Neural progenitor cell (in vitro differentiated cells): ENCODE measurements around the gene NFIX. TPM values are rescaled to one million over a fixed set of nuclear protein-coding genes. Genes with fewer than 3 reads are reported as not detected.
A peak's percentile ranks its signal among the peaks of the same experiment; 100 is the strongest.

Source experiments
- DNase-seq: peaks from one replicate; pipeline ENCODE4 v3.0.0-alpha.2; 2016; ENCODE audit warnings: low spot score
- H2AFZ ChIP-seq: fragments of 200-600 bp; sonication (generic); replicated peaks from 2 replicates; pipeline ENCODE4 v1.6.1; 2016; ENCODE audit warnings: antibody characterized with exemption
- H3F3A ChIP-seq: fragments of 200-600 bp; sonication (generic); 2 replicates; pipeline ENCODE4 v1.6.1; 2016; ENCODE audit warnings: antibody characterized with exemption, low read depth
- H3K27ac ChIP-seq: fragments of 200-600 bp; sonication (generic); 2 replicates; pipeline ENCODE4 v1.5.1; 2016; ENCODE audit warnings: mild to moderate bottlenecking
- H3K27me3 ChIP-seq: fragments of 200-600 bp; sonication (generic); 2 replicates; pipeline ENCODE4 v1.6.1; 2016; ENCODE audit warnings: mild to moderate bottlenecking, moderate library complexity
- H3K36me3 ChIP-seq: fragments of 200-600 bp; sonication (generic); 2 replicates; pipeline ENCODE4 v1.5.1; 2016
- H3K4me1 ChIP-seq: fragments of 200-600 bp; sonication (generic); 2 replicates; pipeline ENCODE4 v1.6.1; 2016; ENCODE audit warnings: mixed run types
- H3K4me2 ChIP-seq: fragments of 200-600 bp; sonication (generic); 2 replicates; pipeline ENCODE4 v1.6.1; 2016
- H3K4me3 ChIP-seq: fragments of 200-600 bp; sonication (generic); 2 replicates; pipeline ENCODE4 v1.5.1; 2016
- H3K79me2 ChIP-seq: fragments of 200-600 bp; sonication (generic); 2 replicates; pipeline ENCODE4 v1.6.1; 2016; ENCODE audit warnings: low read depth
- H3K9ac ChIP-seq: fragments of 200-600 bp; sonication (generic); 2 replicates; pipeline ENCODE4 v1.6.1; 2016
- H3K9me3 ChIP-seq: fragments of 200-600 bp; sonication (generic); 2 replicates; pipeline ENCODE4 v1.5.1; 2016; ENCODE audit warnings: low read depth
- H4K20me1 ChIP-seq: fragments of 200-600 bp; sonication (generic); 2 replicates; pipeline ENCODE4 v1.6.1; 2016; ENCODE audit warnings: low read depth
- H3K27ac Mint-ChIP-seq: 3 replicates; pipeline ENCODE4 v1.8.0; 2021; ENCODE audit warnings: mixed read lengths
- H3K27me3 Mint-ChIP-seq: 2 replicates; pipeline ENCODE4 v1.8.0; 2022; ENCODE audit warnings: low read depth, mild to moderate bottlenecking, inconsistent platforms, moderate library complexity, mixed read lengths; ENCODE audit not compliant: insufficient read depth
- H3K36me3 Mint-ChIP-seq: 3 replicates; pipeline ENCODE4 v1.8.0; 2021; ENCODE audit warnings: mixed read lengths
- H3K4me1 Mint-ChIP-seq: 3 replicates; pipeline ENCODE4 v1.8.0; 2021; ENCODE audit warnings: mixed read lengths
- H3K4me3 Mint-ChIP-seq: 3 replicates; pipeline ENCODE4 v1.8.0; 2021; ENCODE audit warnings: mild to moderate bottlenecking, moderate library complexity, mixed read lengths
- H3K9me3 Mint-ChIP-seq: 3 replicates; pipeline ENCODE4 v1.8.0; 2020; ENCODE audit warnings: mixed read lengths
- EZH2 ChIP-seq: fragments of 200-600 bp; sonication (generic); IDR thresholded peaks from 2 replicates; pipeline ENCODE4 v1.6.1; 2017; ENCODE audit warnings: antibody characterized with exemption, mild to moderate bottlenecking, moderate library complexity
- EZH2phosphoT487 ChIP-seq: fragments of 200-600 bp; sonication (generic); IDR thresholded peaks from 2 replicates; pipeline ENCODE4 v1.6.1; 2017; ENCODE audit warnings: antibody characterized with exemption
- total RNA-seq: library from RNA; depleted of rRNA; stranded (reverse); fragments of >200 nt; gene quantifications from 2 replicates; pipeline ENCODE4 v1.2.3, GENCODE V29; 2015; ENCODE audit warnings: low replicate concordance
- TF ChIP-seq, protein P1 (sequence below): fragments of 200-600 bp; sonication (generic); IDR thresholded peaks from 2 replicates; pipeline ENCODE4 v1.5.1; 2017; ENCODE audit warnings: antibody characterized with exemption, mild to moderate bottlenecking

NFIX gene
- total RNA-seq, 1 donor from 2014 or later = 0.06 TPM

DNA sequence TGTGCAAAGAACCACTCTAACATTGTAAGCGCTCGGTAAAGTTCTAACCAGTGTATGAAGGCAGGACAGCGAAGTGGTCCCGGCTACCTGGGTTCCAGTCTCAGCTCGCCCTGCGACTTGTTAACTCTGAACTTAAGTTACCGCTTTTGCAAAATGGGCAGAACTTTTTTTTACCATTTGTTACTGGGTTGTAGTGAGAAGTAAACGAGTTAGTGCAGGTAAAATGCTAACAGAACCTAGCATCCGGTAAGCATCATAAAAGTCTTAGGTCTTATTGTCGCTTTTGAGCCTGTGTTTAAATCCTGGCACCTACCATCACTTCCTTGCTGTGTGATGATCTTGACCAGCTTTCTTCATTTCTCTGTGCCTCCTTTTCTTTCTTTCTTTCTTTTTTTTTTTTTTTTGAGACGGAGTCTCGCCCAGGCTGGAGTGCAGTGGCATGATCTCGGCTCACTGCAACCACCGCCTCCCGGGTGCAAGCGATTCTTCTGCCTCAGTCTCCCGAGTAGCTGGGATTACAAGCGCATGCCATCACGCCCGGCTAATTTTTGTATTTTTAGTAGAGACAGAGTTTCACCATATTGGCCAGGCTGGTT, 122.0 kb downstream of the NFIX start:
- H3K36me3 ChIP-seq = no peaks in the 10 kb centered on the region
- no peaks in the 10 kb centered on the region for H3K9me3 ChIP-seq
- H3K27ac Mint-ChIP-seq = peak overlapping the region; percentile 95
- H3K4me3 Mint-ChIP-seq = peak overlapping the region; percentile 99
- DNase-seq = no peak
- peaks cover 22% of the 10 kb centered on the region for H3K4me1 ChIP-seq
- H3F3A ChIP-seq = peaks cover 14% of the 10 kb centered on the region
- H3K9ac ChIP-seq = no peak overlapping the region
- peak overlapping the region; percentile 63 for H3K4me3 ChIP-seq
- peaks cover 39% of the 10 kb centered on the region for H4K20me1 ChIP-seq
- peaks cover 45% of the 10 kb centered on the region for H3K4me1 Mint-ChIP-seq
- H3K27ac ChIP-seq = no peak overlapping the region
- H3K9me3 Mint-ChIP-seq = no peaks in the 10 kb centered on the region
- H3K79me2 ChIP-seq = peaks cover 65% of the 10 kb centered on the region
- H3K27me3 ChIP-seq = no peaks in the 10 kb centered on the region
- H3K4me2 ChIP-seq = peak overlapping the region; percentile 94
- TF ChIP-seq EZH2phosphoT487 = no peak
- no peak for TF ChIP-seq EZH2
- TF ChIP-seq, protein P1, sequence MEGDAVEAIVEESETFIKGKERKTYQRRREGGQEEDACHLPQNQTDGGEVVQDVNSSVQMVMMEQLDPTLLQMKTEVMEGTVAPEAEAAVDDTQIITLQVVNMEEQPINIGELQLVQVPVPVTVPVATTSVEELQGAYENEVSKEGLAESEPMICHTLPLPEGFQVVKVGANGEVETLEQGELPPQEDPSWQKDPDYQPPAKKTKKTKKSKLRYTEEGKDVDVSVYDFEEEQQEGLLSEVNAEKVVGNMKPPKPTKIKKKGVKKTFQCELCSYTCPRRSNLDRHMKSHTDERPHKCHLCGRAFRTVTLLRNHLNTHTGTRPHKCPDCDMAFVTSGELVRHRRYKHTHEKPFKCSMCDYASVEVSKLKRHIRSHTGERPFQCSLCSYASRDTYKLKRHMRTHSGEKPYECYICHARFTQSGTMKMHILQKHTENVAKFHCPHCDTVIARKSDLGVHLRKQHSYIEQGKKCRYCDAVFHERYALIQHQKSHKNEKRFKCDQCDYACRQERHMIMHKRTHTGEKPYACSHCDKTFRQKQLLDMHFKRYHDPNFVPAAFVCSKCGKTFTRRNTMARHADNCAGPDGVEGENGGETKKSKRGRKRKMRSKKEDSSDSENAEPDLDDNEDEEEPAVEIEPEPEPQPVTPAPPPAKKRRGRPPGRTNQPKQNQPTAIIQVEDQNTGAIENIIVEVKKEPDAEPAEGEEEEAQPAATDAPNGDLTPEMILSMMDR = no peak
- H3K27me3 Mint-ChIP-seq = peaks cover 6% of the 10 kb centered on the region
- peak overlapping the region; percentile 35 for H2AFZ ChIP-seq
- H3K36me3 Mint-ChIP-seq = peaks cover 12% of the 10 kb centered on the region

DNA sequence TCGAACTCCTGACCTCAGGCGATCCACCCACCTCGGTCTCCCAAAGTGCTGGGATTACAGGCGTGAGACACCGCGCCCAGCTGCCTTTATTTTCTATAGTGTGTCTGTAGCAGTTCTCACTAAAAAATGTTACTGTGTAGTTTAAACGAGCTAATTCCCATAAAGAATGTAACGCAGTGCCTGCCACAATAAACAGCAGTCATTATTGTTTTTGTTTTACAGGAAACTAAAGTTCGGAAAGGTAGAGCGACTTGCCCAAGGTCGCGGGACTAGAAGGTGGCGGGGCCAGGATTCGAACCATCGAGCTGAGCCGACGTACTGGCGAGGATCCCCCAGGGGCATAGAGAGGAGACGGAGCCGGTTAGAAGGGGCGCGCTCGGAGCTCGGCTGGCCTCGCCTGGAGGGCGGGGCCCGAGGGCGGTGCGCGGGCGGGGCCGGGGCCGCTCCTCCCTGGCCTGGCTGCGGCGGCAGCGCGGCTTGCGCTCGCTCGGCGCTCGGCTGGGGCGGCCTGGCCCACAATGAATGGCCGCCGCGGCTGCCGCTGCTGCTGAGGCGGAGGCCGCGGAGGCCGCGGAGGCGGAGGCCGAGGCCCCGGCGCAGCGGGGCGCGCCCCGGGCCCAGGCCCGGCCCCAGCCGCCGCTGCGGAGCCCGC, 122.6 kb downstream of the NFIX start, which contains the start of gene NACC1:
Gene NACC1, plus strand, starts transcription at position 493 of the 652 bp plus-strand sequence. CDS start 16,944 bp downstream, outside the sequence.
- peaks cover 22% of the 10 kb centered on the region for H3K4me1 ChIP-seq
- peaks cover 71% of the 10 kb centered on the region for H3K79me2 ChIP-seq
- H3F3A ChIP-seq = peaks cover 14% of the 10 kb centered on the region
- peak within 1 kb of the TSS; percentile 99 for H3K4me3 Mint-ChIP-seq
- H3K36me3 Mint-ChIP-seq = peaks cover 12% of the 10 kb centered on the region
- H3K27ac Mint-ChIP-seq = peak within 1 kb of the TSS; percentile 95
- DNase-seq = peak; percentile 97
- H3K27ac ChIP-seq = peak within 1 kb of the TSS; percentile 89
- H3K27me3 ChIP-seq = no peaks in the 10 kb centered on the region
- no peaks in the 10 kb centered on the region for H3K9me3 ChIP-seq
- H3K4me1 Mint-ChIP-seq = peaks cover 49% of the 10 kb centered on the region
- TF ChIP-seq EZH2phosphoT487 (no peak), EZH2 (no peak)
- TF ChIP-seq, protein P1 = no peak
- peak within 1 kb of the TSS; percentile 35 for H2AFZ ChIP-seq
- H3K4me3 ChIP-seq = peak within 1 kb of the TSS; percentile 100
- peak within 1 kb of the TSS; percentile 90 for H3K9ac ChIP-seq
- H4K20me1 ChIP-seq = peaks cover 45% of the 10 kb centered on the region
- H3K36me3 ChIP-seq = no peaks in the 10 kb centered on the region
- no peaks in the 10 kb centered on the region for H3K9me3 Mint-ChIP-seq
- H3K4me2 ChIP-seq = peak within 1 kb of the TSS; percentile 94
- peaks cover 9% of the 10 kb centered on the region for H3K27me3 Mint-ChIP-seq

DNA sequence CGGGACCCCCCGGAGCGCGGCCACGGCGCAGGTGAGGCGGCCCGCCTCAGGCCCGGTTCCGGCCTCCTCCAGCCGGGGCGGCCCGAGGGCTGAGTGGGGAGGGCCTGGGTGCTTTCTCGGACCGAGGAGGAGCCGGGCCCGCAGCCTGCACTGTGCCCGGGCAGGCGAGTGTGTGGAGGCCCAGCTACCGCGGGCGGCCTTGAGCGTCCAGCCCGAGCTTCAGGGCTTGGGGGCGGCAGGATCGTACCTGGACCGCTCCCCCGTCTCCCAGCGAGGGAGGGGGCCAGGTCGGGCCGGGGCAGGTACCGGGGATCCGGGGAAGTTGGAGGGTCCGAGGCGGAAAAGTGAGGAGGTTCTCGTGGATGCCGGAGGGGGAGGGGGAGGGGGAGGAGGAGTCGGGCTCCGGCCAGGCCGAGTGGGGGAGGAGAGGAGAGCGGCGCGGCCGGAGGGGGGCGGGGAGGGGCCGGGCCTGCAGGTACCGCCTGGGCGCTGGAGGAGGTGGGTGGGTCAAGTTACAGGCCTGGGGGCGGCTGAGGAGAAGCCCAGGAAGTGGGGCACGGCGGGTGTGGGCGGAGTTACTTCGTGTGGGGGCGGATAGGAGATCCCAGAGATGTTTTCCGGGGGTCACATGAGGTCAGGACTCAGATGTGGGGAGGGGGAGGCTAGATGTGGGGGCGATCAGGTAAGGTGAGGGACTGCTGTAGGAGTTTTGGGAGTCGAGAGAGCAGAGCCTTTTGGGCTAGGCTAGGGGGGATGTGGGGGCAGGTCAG, 123.3 kb downstream of the NFIX start:
- H3K4me3 Mint-ChIP-seq = peak overlapping the region; percentile 93
- Histone ChIP-seq H3K9me3 (no peaks in the 10 kb centered on the region), H3K9ac (peak overlapping the region; percentile 90), H3K36me3 (no peaks in the 10 kb centered on the region), H3K4me3 (peak overlapping the region; percentile 100), H2AFZ (no peak overlapping the region), H3K4me1 (peaks cover 22% of the 10 kb centered on the region), H4K20me1 (peaks cover 52% of the 10 kb centered on the region), H3K27ac (peak overlapping the region; percentile 89), H3K27me3 (no peaks in the 10 kb centered on the region), H3K79me2 (peaks cover 78% of the 10 kb centered on the region), H3F3A (peaks cover 14% of the 10 kb centered on the region), H3K4me2 (peak overlapping the region; percentile 73)
- H3K36me3 Mint-ChIP-seq = peaks cover 12% of the 10 kb centered on the region
- H3K4me1 Mint-ChIP-seq = peaks cover 52% of the 10 kb centered on the region
- TF ChIP-seq EZH2 (no peak), EZH2phosphoT487 (no peak)
- TF ChIP-seq, protein P1 = no peak
- H3K27ac Mint-ChIP-seq = no peak overlapping the region
- peaks cover 11% of the 10 kb centered on the region for H3K27me3 Mint-ChIP-seq
- H3K9me3 Mint-ChIP-seq = no peaks in the 10 kb centered on the region
- DNase-seq = peak; percentile 93
